ENCODE measurements around the gene SEC61A2.

DNA sequence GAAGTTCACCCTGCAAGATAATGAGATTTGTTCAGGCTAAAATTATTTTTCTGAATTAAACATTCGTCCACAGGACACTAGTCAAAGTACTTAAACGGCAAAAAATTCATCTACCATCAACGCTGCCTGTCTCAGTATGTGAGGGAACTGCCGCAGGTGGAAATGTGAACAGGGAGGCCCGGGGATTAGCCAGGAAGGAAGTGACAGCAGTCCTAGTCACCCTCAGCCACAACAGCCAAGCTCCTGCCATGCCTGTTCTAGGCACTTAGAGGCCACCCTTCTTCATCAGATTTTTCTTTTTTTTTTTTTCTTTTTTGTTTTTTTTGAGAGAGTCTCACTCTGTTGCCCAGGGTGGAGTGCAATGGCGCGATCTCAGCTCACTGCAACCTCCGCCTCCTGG lies 56.8 kb downstream of the SEC61A2 start:
- TF ChIP-seq, protein P1, sequence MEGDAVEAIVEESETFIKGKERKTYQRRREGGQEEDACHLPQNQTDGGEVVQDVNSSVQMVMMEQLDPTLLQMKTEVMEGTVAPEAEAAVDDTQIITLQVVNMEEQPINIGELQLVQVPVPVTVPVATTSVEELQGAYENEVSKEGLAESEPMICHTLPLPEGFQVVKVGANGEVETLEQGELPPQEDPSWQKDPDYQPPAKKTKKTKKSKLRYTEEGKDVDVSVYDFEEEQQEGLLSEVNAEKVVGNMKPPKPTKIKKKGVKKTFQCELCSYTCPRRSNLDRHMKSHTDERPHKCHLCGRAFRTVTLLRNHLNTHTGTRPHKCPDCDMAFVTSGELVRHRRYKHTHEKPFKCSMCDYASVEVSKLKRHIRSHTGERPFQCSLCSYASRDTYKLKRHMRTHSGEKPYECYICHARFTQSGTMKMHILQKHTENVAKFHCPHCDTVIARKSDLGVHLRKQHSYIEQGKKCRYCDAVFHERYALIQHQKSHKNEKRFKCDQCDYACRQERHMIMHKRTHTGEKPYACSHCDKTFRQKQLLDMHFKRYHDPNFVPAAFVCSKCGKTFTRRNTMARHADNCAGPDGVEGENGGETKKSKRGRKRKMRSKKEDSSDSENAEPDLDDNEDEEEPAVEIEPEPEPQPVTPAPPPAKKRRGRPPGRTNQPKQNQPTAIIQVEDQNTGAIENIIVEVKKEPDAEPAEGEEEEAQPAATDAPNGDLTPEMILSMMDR (IDR thresholded peaks at IDR 0.05): no peak
- TF ChIP-seq EZH2 (IDR thresholded peaks at IDR 0.05; ENCODE audit: borderline replicate concordance, insufficient read depth, low read depth, low read length, poor library complexity, severe bottlenecking): no peak

All from B cell (primary cell).